Measurements from ENCODE around the gene TEX261. TPM values are rescaled to one million over a fixed set of nuclear protein-coding genes. Genes with fewer than 3 reads are reported as not detected.

Gene TEX261
- total RNA-seq, 1 donor from 2014 or later, result 89.4 TPM

DNA sequence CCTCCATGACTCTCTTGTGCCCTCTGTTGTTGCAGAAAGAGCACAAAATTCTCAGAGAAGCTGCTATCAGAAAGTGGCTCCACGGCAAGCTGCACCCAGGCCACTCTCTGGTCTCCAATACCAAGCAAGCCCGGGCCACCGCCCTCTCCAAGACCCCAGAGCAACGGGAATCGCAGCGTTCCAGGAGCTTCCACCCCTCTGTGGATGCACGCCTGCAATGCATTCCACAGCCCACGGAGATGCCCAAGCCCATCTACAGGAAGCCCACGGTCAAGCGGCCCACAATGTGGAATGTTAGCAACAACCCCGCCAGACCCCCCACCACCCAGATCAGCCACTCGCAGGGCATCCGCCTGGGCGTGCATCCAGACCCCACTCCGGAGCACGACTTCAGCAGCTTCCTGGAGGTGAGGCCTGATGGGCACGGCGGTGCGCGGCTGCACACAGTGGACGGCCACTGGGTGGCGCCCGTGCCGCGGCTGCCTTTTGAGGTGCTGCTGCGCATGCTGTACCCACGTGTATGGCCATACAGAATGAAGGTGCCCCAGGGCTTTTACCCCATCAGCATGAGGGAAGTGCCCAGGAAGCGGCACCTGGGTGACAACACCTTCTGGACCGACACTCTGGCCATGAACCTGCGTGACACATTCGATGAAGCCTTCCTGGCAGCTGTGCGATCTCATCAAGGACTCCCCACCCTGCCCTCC lies 9.9 kb downstream of the TEX261 start:
- Mint-ChIP-seq H3K27me3 (ENCODE audit: insufficient read depth) (no peaks in the 10 kb centered on the region), H3K9me3 (no peaks in the 10 kb centered on the region), H3K36me3 (ENCODE audit: low read depth) (peaks cover 28% of the 10 kb centered on the region), H3K27ac (peak overlapping the region; percentile 2), H3K4me1 (ENCODE audit: low read depth) (peaks cover 7% of the 10 kb centered on the region), H3K4me3 (no peak overlapping the region)
- DNase-seq (ENCODE audit: low spot score), result peak; percentile 73
- intact Hi-C loops (cut with micrococcal nuclease), result loop anchor here (1.0 kb wide), 2 partner anchors 11 to 17 kb away; no protein-coding TSS in a partner anchor

DNA sequence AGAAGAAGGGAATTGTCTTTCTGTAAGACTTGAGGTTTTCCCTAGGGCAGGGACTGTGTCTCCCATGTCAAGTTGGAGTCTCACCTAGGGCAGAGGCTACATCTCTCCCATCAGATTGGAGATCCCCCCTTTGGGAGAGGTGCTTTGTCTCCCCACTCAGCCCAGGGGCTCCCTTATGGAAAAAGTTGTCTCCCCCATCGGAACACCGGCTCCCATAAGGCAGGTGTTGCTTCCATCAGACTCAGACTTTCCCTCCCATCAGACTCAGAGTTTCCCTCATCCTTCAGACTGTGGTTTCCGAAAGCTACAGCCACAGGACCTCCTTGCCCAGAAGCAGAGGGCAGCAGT lies 10.5 kb downstream of the TEX261 start:
- peaks cover 7% of the 10 kb centered on the region for H3K4me1 Mint-ChIP-seq (ENCODE audit: low read depth)
- DNase-seq (ENCODE audit: low spot score), result no peak

DNA sequence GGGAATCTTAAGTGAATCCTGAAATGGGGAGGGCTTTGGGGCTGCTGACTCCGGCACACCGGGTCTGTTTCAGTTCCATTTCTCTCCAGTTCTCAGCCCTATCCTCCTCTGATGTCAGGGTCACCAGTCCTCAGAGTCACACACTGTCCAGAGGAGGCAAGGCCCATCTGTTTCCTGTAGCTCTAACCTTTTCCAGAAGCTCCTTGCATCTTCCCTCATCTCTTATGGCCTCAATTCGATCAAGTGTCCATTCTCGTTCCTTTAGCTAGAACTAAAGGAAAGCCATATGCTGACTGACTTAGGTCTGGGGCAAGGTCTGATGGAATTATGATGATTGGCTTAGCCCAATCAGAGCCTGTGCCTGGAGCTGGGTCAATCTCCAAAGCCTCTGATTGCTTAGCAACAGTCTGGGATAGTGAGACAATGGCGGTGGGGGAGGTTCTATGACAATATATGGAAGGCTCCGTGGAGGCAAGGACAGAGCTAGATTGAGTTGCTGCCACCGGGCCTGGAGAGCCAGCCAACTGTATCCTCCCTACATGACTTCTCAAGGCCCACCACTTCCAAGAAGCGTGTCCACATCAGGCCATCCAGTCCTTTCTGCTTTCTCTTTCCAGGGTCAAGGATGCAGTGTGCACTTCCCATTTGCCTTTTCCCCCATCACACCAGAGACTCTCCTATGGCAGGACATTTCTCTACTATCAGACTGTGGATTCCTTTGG lies 11.0 kb downstream of the TEX261 start:
- no peak overlapping the region for H3K27ac Mint-ChIP-seq
- H3K4me3 Mint-ChIP-seq, result no peak overlapping the region
- H3K27me3 Mint-ChIP-seq (ENCODE audit: insufficient read depth), result no peaks in the 10 kb centered on the region
- intact Hi-C loops (cut with micrococcal nuclease), result no loop called here
- H3K9me3 Mint-ChIP-seq, result no peaks in the 10 kb centered on the region
- peaks cover 24% of the 10 kb centered on the region for H3K36me3 Mint-ChIP-seq (ENCODE audit: low read depth)
- peaks cover 7% of the 10 kb centered on the region for H3K4me1 Mint-ChIP-seq (ENCODE audit: low read depth)
- no peak for DNase-seq (ENCODE audit: low spot score)

More for the DNA sequence above, 10.5 kb downstream of the TEX261 start:
- H3K36me3 Mint-ChIP-seq (ENCODE audit: low read depth), result peaks cover 24% of the 10 kb centered on the region
- intact Hi-C loops (cut with micrococcal nuclease), result no loop called here
- H3K27me3 Mint-ChIP-seq (ENCODE audit: insufficient read depth), result no peaks in the 10 kb centered on the region
- H3K27ac Mint-ChIP-seq, result peak overlapping the region; percentile 2
- H3K9me3 Mint-ChIP-seq, result no peaks in the 10 kb centered on the region
- no peak overlapping the region for H3K4me3 Mint-ChIP-seq

- Mint-ChIP-seq H3K9me3 (no peaks in the 10 kb centered on the region), H3K4me1 (ENCODE audit: low read depth) (peaks cover 10% of the 10 kb centered on the region), H3K4me3 (no peak overlapping the region), H3K27me3 (ENCODE audit: insufficient read depth) (no peaks in the 10 kb centered on the region), H3K36me3 (ENCODE audit: low read depth) (peaks cover 20% of the 10 kb centered on the region), H3K27ac (no peak overlapping the region)
- no peak for DNase-seq (ENCODE audit: low spot score)
- intact Hi-C loops (cut with micrococcal nuclease), result no loop called here
Measured at GRCh38 chr2:70982971-70983370, 11.7 kb downstream of the TEX261 start.

DNA sequence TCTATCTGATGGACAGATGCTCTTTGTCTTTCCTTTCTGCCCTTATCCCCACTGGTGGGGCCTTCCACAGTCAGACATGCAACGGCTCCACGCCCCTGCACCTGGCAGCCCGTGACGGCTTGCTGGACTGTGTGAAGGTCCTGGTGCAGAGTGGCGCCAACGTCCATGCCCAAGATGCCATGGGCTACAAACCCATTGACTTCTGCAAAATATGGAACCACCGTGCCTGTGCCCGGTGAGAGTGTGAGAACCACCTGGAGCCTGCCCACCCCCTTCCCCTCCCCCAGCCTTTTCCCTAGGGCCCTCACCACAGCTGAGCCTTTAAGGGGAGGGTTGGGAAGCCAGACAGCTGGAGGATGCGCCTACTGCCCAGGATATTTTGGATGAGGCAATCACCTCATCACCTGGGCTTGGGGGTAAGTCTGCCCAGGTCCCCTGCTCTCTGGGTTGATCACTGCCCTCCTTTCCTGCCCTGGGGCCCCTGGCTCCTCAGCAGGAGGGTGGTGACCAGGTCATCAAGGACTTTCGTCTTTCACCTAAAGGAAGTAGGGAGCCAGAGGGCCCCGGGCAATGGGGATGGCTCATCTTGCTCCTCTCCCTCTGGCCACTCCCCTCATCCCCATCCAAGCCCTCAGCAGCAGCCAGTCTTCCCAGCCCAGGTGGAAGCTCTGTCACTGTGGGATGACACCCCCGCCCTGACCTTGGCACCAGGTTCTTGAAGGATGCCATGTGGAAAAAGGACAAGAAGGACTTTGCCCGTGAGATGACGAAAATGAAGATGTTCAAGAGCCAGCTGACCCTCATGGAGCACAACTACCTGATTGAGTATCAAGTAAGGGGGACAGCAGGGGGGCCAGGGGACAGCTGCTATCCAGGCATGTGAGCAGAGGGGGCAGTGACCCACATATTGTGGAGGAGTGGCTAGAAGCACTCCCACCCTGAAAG lies 12.5 kb downstream of the TEX261 start:
- no peak overlapping the region for H3K4me3 Mint-ChIP-seq
- H3K36me3 Mint-ChIP-seq (ENCODE audit: low read depth), result peaks cover 14% of the 10 kb centered on the region
- no peak overlapping the region for H3K27ac Mint-ChIP-seq
- H3K27me3 Mint-ChIP-seq (ENCODE audit: insufficient read depth), result no peaks in the 10 kb centered on the region
- peaks cover 18% of the 10 kb centered on the region for H3K4me1 Mint-ChIP-seq (ENCODE audit: low read depth)
- intact Hi-C loops (cut with micrococcal nuclease), result no loop called here
- no peaks in the 10 kb centered on the region for H3K9me3 Mint-ChIP-seq
- no peak for DNase-seq (ENCODE audit: low spot score)

DNA sequence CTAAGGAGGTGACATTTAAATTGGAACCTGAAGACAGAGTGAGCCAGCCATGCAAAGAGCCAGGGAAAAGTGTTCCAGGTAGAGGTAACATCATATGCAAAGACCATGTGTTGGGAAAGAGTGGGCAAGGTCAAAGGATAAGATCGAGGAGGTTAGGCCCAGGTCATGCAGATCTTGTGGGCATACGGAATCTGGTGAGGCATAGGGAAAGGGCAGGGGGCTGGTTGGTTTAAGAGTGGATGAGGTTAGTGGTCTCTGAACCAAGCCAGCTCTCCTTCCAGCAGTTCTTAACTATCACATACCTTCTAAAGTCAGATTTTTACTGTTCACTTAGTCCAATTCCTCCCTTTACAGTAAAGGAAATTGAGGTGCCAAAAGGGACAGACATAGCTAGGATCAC lies 13.3 kb downstream of the TEX261 start:
- Mint-ChIP-seq H3K9me3 (no peaks in the 10 kb centered on the region), H3K27me3 (ENCODE audit: insufficient read depth) (no peaks in the 10 kb centered on the region), H3K36me3 (ENCODE audit: low read depth) (peaks cover 7% of the 10 kb centered on the region), H3K4me3 (no peak overlapping the region), H3K4me1 (ENCODE audit: low read depth) (peaks cover 24% of the 10 kb centered on the region), H3K27ac (no peak overlapping the region)
- no peak for DNase-seq (ENCODE audit: low spot score)
- intact Hi-C loops (cut with micrococcal nuclease), result no loop called here

GRCh38 chr2:70979626-70980025 lies 15.0 kb downstream of the TEX261 start:
- H3K27ac Mint-ChIP-seq, result no peak overlapping the region
- H3K36me3 Mint-ChIP-seq (ENCODE audit: low read depth), result no peaks in the 10 kb centered on the region
- no peaks in the 10 kb centered on the region for H3K9me3 Mint-ChIP-seq
- no peaks in the 10 kb centered on the region for H3K27me3 Mint-ChIP-seq (ENCODE audit: insufficient read depth)
- intact Hi-C loops (cut with micrococcal nuclease), result loop anchor here (5.0 kb wide), 3 partner anchors 153 to 677 kb away; partner anchors contain the start of genes FAM136A, MCEE, MPHOSPH10 and PAIP2B
- H3K4me1 Mint-ChIP-seq (ENCODE audit: low read depth), result peaks cover 23% of the 10 kb centered on the region
- DNase-seq (ENCODE audit: low spot score), result no peak
- H3K4me3 Mint-ChIP-seq, result no peak overlapping the region

DNA sequence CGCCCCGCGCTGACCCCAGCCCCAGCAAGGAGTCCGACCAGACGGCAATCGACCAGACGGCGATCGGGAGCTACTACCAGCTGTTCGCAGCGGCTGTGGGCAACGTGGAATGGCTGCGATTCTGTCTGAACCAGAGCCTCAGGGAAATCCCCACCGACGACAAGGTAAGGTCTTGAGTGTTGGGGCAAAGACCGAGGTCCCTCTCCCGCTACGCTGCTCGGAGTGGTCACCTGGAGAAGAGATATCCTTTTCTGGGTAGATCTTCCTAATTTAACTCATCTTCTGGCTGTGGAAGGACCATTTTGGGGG lies 15.5 kb downstream of the TEX261 start:
- intact Hi-C loops (cut with micrococcal nuclease), result loop anchor here (5.0 kb wide), 3 partner anchors 153 to 677 kb away; partner anchors contain the start of genes FAM136A, MCEE, MPHOSPH10 and PAIP2B
- H3K36me3 Mint-ChIP-seq (ENCODE audit: low read depth), result no peaks in the 10 kb centered on the region

DNA sequence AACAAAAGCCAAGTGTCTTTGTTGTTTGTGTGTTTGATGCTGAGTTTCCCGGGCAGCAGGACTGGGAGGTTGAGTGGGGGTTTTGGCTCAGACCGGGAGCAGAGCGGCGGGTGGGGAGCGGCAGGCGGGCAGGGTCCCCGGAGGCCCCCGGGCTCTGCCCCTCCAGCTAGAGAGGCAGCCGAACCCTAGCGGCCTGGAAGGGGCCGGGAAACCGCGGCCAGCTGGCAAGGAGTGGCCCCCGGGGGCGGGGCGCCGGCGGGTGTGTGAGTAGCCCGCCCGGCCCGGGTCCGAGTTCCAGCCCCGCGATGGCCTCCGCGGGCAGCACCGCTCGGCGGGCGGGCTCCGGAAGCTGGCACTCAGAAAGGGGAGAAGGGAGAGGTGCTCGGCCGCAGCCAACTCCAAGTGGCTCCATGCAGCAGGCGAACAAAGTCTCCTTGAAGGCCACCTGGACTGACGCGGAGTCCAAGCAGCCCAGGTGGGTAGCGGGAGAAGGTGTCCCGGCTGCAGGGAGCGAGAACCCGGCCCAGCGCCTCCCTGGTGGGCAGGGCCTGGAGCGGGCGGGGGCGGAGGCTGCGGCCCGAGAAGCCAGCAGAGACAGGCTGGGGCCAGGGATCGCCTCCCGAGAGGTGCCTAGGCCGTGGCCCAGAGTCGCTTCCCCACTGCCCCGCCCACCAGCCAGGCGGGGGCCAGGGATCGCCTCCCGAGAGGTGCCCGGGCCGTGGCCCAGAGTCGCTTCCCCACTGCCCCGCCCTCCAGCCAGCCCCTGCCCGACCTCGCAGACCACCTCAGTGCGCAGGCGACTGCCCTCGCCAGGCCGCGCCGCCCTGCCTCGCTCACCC lies 16.1 kb downstream of the TEX261 start, which contains the start of gene ANKRD53:
Gene ANKRD53, plus strand, starts transcription at position 290 of the 839 bp plus-strand sequence. Its CDS starts 16 bp downstream, at position 306.
- Mint-ChIP-seq H3K27me3 (ENCODE audit: insufficient read depth) (no peaks in the 10 kb centered on the region), H3K36me3 (ENCODE audit: low read depth) (no peaks in the 10 kb centered on the region), H3K4me3 (peak within 1 kb of the TSS; percentile 78), H3K27ac (no peak within 1 kb of the TSS), H3K9me3 (no peaks in the 10 kb centered on the region), H3K4me1 (ENCODE audit: low read depth) (peaks cover 18% of the 10 kb centered on the region)
- intact Hi-C loops (cut with micrococcal nuclease), result loop anchor here (5.0 kb wide), 3 partner anchors 154 to 676 kb away; partner anchors contain the start of genes FAM136A, MCEE, MPHOSPH10 and PAIP2B
- DNase-seq (ENCODE audit: low spot score), result no peak

More for the DNA sequence above, 15.5 kb downstream of the TEX261 start:
- peaks cover 18% of the 10 kb centered on the region for H3K4me1 Mint-ChIP-seq (ENCODE audit: low read depth)
- no peak for DNase-seq (ENCODE audit: low spot score)
- no peaks in the 10 kb centered on the region for H3K9me3 Mint-ChIP-seq
- H3K27me3 Mint-ChIP-seq (ENCODE audit: insufficient read depth), result no peaks in the 10 kb centered on the region
- no peak overlapping the region for H3K4me3 Mint-ChIP-seq
- no peak overlapping the region for H3K27ac Mint-ChIP-seq

- Mint-ChIP-seq H3K27ac (no peak overlapping the region), H3K27me3 (ENCODE audit: insufficient read depth) (peaks cover under 1% of the 10 kb centered on the region), H3K9me3 (no peaks in the 10 kb centered on the region), H3K4me3 (peak overlapping the region; percentile 78), H3K36me3 (ENCODE audit: low read depth) (no peaks in the 10 kb centered on the region), H3K4me1 (ENCODE audit: low read depth) (peaks cover 18% of the 10 kb centered on the region)
- DNase-seq (ENCODE audit: low spot score), result no peak
- intact Hi-C loops (cut with micrococcal nuclease), result loop anchor here (1.0 to 5.0 kb wide), 6 partner anchors 12 to 675 kb away; partner anchors contain the start of genes FAM136A, MCEE, MPHOSPH10 and PAIP2B
Measured at GRCh38 chr2:70977605-70978205, 17.0 kb downstream of the TEX261 start.

- intact Hi-C loops (cut with micrococcal nuclease), result loop anchor here (5.0 kb wide), 3 partner anchors 157 to 673 kb away; partner anchors contain the start of genes FAM136A, MCEE, MPHOSPH10 and PAIP2B
- H3K4me1 Mint-ChIP-seq (ENCODE audit: low read depth), result peaks cover 18% of the 10 kb centered on the region
Measured at GRCh38 chr2:70975237-70975636, 19.4 kb downstream of the TEX261 start.

More at GRCh38 chr2:70975237-70975636, 19.4 kb downstream of the TEX261 start:
- Mint-ChIP-seq H3K36me3 (ENCODE audit: low read depth) (no peaks in the 10 kb centered on the region), H3K4me3 (no peak overlapping the region), H3K9me3 (no peaks in the 10 kb centered on the region), H3K27me3 (ENCODE audit: insufficient read depth) (peaks cover 20% of the 10 kb centered on the region), H3K27ac (no peak overlapping the region)
- no peak for DNase-seq (ENCODE audit: low spot score)

All from activated T-helper 1 cell treated with anti-CD3 and anti-CD28 coated beads, Interleukin-12 subunit alpha, Interleukin-12 subunit beta, Interleukin-2, Interleukin-4 antibody, amounts not matched to agents 30 ng/mL and 10 ng/mL and 1 ng/mL, durations not matched to agents 14 hours and 24 hours and 36 hours (primary cell).